ENCODE results near the gene CCR5.

GRCh38 chr3:46411271-46411670 is 40.5 kb downstream of the CCR5 start:
- TF ChIP-seq CTCF (IDR thresholded peaks at IDR 0.05) (peak in 2 of 12 donors; percentile 8 to 11), POLR2A (IDR thresholded peaks at IDR 0.05) (no peak)
